H1 (cell line): ENCODE measurements around the gene BABAM2. TPM values are rescaled to one million over a fixed set of nuclear protein-coding genes. Genes with fewer than 3 reads are reported as not detected.

Experiments used
- CTCF ChIA-PET: fragments of 300-600 bp; sonication (Branson Sonifier 250); formaldehyde crosslinking; loops from one replicate; lab custom pipeline; 2021; ENCODE audit not compliant: partially characterized antibody; lab: Charles Lee
- POLR2A ChIA-PET: fragments of 300-600 bp; sonication (Branson Sonifier 250); formaldehyde crosslinking; loops from one replicate; lab custom pipeline; 2021; ENCODE audit warnings: inconsistent platforms; ENCODE audit not compliant: partially characterized antibody; lab: Charles Lee
- DNase-seq, 2 experiments: peaks; one replicate each; pipeline versions ENCODE4 v3.0.0 to v3.0.0-alpha.2; 2010 to 2022; ENCODE audit warnings: low spot score in 2 of 2, low read depth in 1 of 2, mixed read lengths in 1 of 2
- FAIRE-seq: peaks from 2 replicates; lab custom pipeline; 2011; peaks lifted over from hg19 to GRCh38; lab: Jason Lieb, UNC
- H2AFZ ChIP-seq: 2 replicates; pipeline ENCODE4 v1.8.1; 2012; ENCODE audit warnings: low read length, inconsistent platforms
- H2AK5ac ChIP-seq: 2 replicates; pipeline ENCODE4 v1.6.1; 2013; ENCODE audit warnings: low read depth, low read length
- H2BK120ac ChIP-seq: replicated peaks from 2 replicates; pipeline ENCODE3; 2013; ENCODE audit warnings: low read depth, low read length, inconsistent platforms
- H2BK12ac ChIP-seq: 2 replicates; pipeline ENCODE4 v1.6.1; 2013; ENCODE audit warnings: low read depth, low read length
- H2BK15ac ChIP-seq: 2 replicates; pipeline ENCODE4 v1.6.1; 2013; ENCODE audit warnings: low read length
- H2BK20ac ChIP-seq: 2 replicates; pipeline ENCODE4 v1.6.1; 2013; ENCODE audit warnings: low read length
- H2BK5ac ChIP-seq: 2 replicates; pipeline ENCODE4 v1.6.1; 2013; ENCODE audit warnings: low read depth, low read length
- H3K14ac ChIP-seq: 2 replicates; pipeline ENCODE4 v1.6.1; 2013; ENCODE audit warnings: inconsistent platforms; ENCODE audit not compliant: insufficient read length
- H3K18ac ChIP-seq: 2 replicates; pipeline ENCODE4 v1.6.1; 2013; ENCODE audit warnings: low read length; ENCODE audit errors: extremely low read depth
- H3K23ac ChIP-seq: 2 replicates; pipeline ENCODE4 v1.6.1; 2013; ENCODE audit warnings: inconsistent platforms; ENCODE audit not compliant: insufficient read length
- H3K23me2 ChIP-seq: 2 replicates; pipeline ENCODE4 v1.6.1; 2013; ENCODE audit warnings: low read depth, low read length
- H3K27ac ChIP-seq: 2 replicates; pipeline ENCODE4 v1.6.1; 2011; ENCODE audit warnings: low read depth, low read length, inconsistent platforms
- H3K27me3 ChIP-seq, 4 experiments: replicated peaks in 1 of 4; 1 replicate in 1 of 4; 2 replicates in 3 of 4; pipeline versions ENCODE4 v1.6.1 to v1.8.1; 2011 to 2013; ENCODE audit warnings: low read length in 3 of 4, mild to moderate bottlenecking in 3 of 4, inconsistent platforms in 2 of 4, mixed read lengths in 2 of 4, moderate library complexity in 1 of 4; ENCODE audit not compliant: control insufficient read depth in 3 of 4, insufficient read depth in 3 of 4; ENCODE audit errors: extremely low read depth in 1 of 4
- H3K36me3 ChIP-seq, 4 experiments: 2 replicates each; pipeline versions ENCODE4 v1.6.1 to v1.8.1; 2011 to 2013; ENCODE audit warnings: mild to moderate bottlenecking in 4 of 4, low read length in 3 of 4, moderate library complexity in 2 of 4, control low read depth in 1 of 4, inconsistent platforms in 1 of 4; ENCODE audit not compliant: insufficient read depth in 4 of 4, control insufficient read depth in 2 of 4
- H3K4ac ChIP-seq: replicated peaks from 2 replicates; pipeline ENCODE3; 2013; ENCODE audit warnings: low read length, low read depth, mixed read lengths, inconsistent platforms; ENCODE audit not compliant: insufficient read length
- H3K4me1 ChIP-seq, 4 experiments: replicated peaks in 1 of 4; 1 replicate in 1 of 4; 2 replicates in 3 of 4; pipeline versions ENCODE4 v1.6.1 to v1.8.1; 2011 to 2013; ENCODE audit warnings: low read length in 3 of 4, inconsistent platforms in 2 of 4, mixed read lengths in 1 of 4; ENCODE audit not compliant: insufficient read depth in 4 of 4, control insufficient read depth in 3 of 4
- H3K4me2 ChIP-seq, 2 experiments: 2 replicates each; pipeline versions ENCODE4 v1.6.1 to v1.8.1; 2011 to 2013; ENCODE audit warnings: low read depth in 2 of 2, low read length in 2 of 2, control low read depth in 1 of 2, inconsistent platforms in 1 of 2, mild to moderate bottlenecking in 1 of 2; ENCODE audit not compliant: insufficient read depth in 1 of 2
- H3K4me3 ChIP-seq, 4 experiments: fragments of 200-600, 300-600 bp in 1 of 4; sonication (generic), shearing (Covaris generic), sonication (Bioruptor Twin) in 1 of 4; 2 replicates each; pipeline versions ENCODE4 v1.5.1 to v1.8.1; 2011 to 2016; ENCODE audit warnings: low read length in 4 of 4, low read depth in 3 of 4, control low read depth in 2 of 4, inconsistent platforms in 2 of 4, mild to moderate bottlenecking in 2 of 4, mixed read lengths in 1 of 4, moderate library complexity in 1 of 4; ENCODE audit not compliant: insufficient read depth in 2 of 4; ENCODE audit errors: extremely low read depth in 1 of 4
- H3K56ac ChIP-seq: replicated peaks from 2 replicates; pipeline ENCODE3; 2013; ENCODE audit warnings: low read depth, mild to moderate bottlenecking, mixed read lengths, low read length, inconsistent platforms; ENCODE audit not compliant: insufficient read length
- H3K79me1 ChIP-seq: 2 replicates; pipeline ENCODE4 v1.6.1; 2013; ENCODE audit warnings: low read depth, low read length, control low read depth
- H3K79me2 ChIP-seq, 2 experiments: 2 replicates each; pipeline versions ENCODE4 v1.6.1 to v1.8.1; 2012 to 2013; ENCODE audit warnings: low read length in 2 of 2, mild to moderate bottlenecking in 2 of 2, inconsistent platforms in 1 of 2; ENCODE audit not compliant: insufficient read depth in 2 of 2, control insufficient read depth in 1 of 2
- H3K9ac ChIP-seq, 4 experiments: replicated peaks in 1 of 4; 1 replicate in 1 of 4; 2 replicates in 3 of 4; pipeline versions ENCODE4 v1.6.1 to v1.8.1; 2011 to 2013; ENCODE audit warnings: low read depth in 3 of 4, low read length in 3 of 4, control low read depth in 2 of 4, mild to moderate bottlenecking in 2 of 4, moderate library complexity in 2 of 4, inconsistent platforms in 1 of 4; ENCODE audit errors: extremely low read depth in 1 of 4
- H3K9me3 ChIP-seq, 2 experiments: 2 replicates each; pipeline versions ENCODE4 v1.6.1 to v1.8.1; 2012 to 2013; ENCODE audit warnings: mild to moderate bottlenecking in 2 of 2, moderate library complexity in 2 of 2, control low read depth in 1 of 2, inconsistent platforms in 1 of 2, low read depth in 1 of 2, low read length in 1 of 2, mixed read lengths in 1 of 2; ENCODE audit not compliant: insufficient read depth in 2 of 2
- H4K20me1 ChIP-seq, 2 experiments: replicated peaks in 1 of 2; 2 replicates each; pipeline versions ENCODE3 to v1.8.1; 2011 to 2013; ENCODE audit warnings: inconsistent platforms in 2 of 2, low read length in 2 of 2, mild to moderate bottlenecking in 1 of 2; ENCODE audit not compliant: insufficient read depth in 2 of 2, control insufficient read depth in 1 of 2
- H4K5ac ChIP-seq: 2 replicates; pipeline ENCODE4 v1.6.1; 2013; ENCODE audit warnings: low read length, low read depth, mixed read lengths, inconsistent platforms; ENCODE audit not compliant: insufficient read length
- H4K8ac ChIP-seq: 2 replicates; pipeline ENCODE4 v1.8.0; 2013; ENCODE audit warnings: mild to moderate bottlenecking, moderate library complexity, low read length, inconsistent platforms; ENCODE audit not compliant: insufficient read depth; ENCODE audit errors: extremely low read depth
- H4K91ac ChIP-seq: replicated peaks from 2 replicates; pipeline ENCODE3; 2013; ENCODE audit warnings: low read length, mixed read lengths, inconsistent platforms; ENCODE audit not compliant: insufficient read length
- ASH2L ChIP-seq: fragments of 200-600, 300-600 bp; sonication (generic); IDR thresholded peaks from one replicate; pipeline ENCODE4 v1.7.1; 2017; ENCODE audit warnings: low read length
- CHD2 ChIP-seq: IDR thresholded peaks from 2 replicates; pipeline ENCODE4 v1.6.1; 2012; ENCODE audit warnings: low read length, improper control_type of control experiment
- GTF2F1 ChIP-seq: IDR thresholded peaks from 2 replicates; pipeline ENCODE4 v1.6.1; 2012; ENCODE audit warnings: low read depth, low read length, improper control_type of control experiment, borderline replicate concordance
- HDAC2 ChIP-seq, 2 experiments: fragments of 300-600 bp in 1 of 2; sonication (generic) in 1 of 2; IDR thresholded peaks; 2 replicates each; pipeline ENCODE4 v1.6.1; 2011 to 2012; ENCODE audit warnings: low read depth in 2 of 2, low read length in 2 of 2, mild to moderate bottlenecking in 2 of 2, moderate library complexity in 2 of 2, borderline replicate concordance in 1 of 2, inconsistent platforms in 1 of 2
- JUND ChIP-seq: IDR thresholded peaks from 2 replicates; pipeline ENCODE4 v1.6.1; 2011; ENCODE audit warnings: mild to moderate bottlenecking, improper control_type of control experiment, low read length
- NANOG ChIP-seq: IDR thresholded peaks from 2 replicates; pipeline ENCODE4 v1.6.1; 2011; ENCODE audit warnings: low read length, low read depth, mild to moderate bottlenecking, inconsistent platforms; ENCODE audit not compliant: insufficient read depth, poor library complexity, severe bottlenecking
- SUZ12 ChIP-seq: fragments of 200-600 bp; sonication (generic); IDR thresholded peaks from 2 replicates; pipeline ENCODE4 v1.6.1; 2012; ENCODE audit warnings: mild to moderate bottlenecking, inconsistent platforms, low read length, moderate library complexity, mixed read lengths
- TEAD4 ChIP-seq: IDR thresholded peaks from 2 replicates; pipeline ENCODE4 v1.6.1; 2012; ENCODE audit warnings: low read depth, low read length, inconsistent platforms, mixed read lengths
- polyA plus RNA-seq, 7 experiments: library from polyadenylated mRNA; depleted of rRNA in 3 of 7; stranded (reverse) in 5 of 7; unstranded in 2 of 7; fragments of >200 nt in 5 of 7; fragments of 200-250 nt in 2 of 7; gene quantifications; 1 replicate in 5 of 7; 2 replicates in 1 of 7; 4 replicates in 1 of 7; pipeline versions ENCODE4 v1.2.1 to v1.2.3, GENCODE V29; 2011 to 2013; ENCODE audit warnings: missing spikeins in 2 of 7, mixed read lengths in 2 of 7
- total RNA-seq: library from RNA; stranded (reverse); fragmentation: NEBNext Ultra II Directional; extraction: Animal tissue kit (Norgen Biotek cat#: 25700); gene quantifications from 2 replicates; pipeline ENCODE4 v1.2.1, GENCODE V29; 2021

Gene BABAM2
- total and polyA plus RNA-seq, 2 of the 8 experiments (the other 6 are each of a cell fraction or from before 2014, with no cell fraction given) = 15.8 to 20.9 TPM

DNA sequence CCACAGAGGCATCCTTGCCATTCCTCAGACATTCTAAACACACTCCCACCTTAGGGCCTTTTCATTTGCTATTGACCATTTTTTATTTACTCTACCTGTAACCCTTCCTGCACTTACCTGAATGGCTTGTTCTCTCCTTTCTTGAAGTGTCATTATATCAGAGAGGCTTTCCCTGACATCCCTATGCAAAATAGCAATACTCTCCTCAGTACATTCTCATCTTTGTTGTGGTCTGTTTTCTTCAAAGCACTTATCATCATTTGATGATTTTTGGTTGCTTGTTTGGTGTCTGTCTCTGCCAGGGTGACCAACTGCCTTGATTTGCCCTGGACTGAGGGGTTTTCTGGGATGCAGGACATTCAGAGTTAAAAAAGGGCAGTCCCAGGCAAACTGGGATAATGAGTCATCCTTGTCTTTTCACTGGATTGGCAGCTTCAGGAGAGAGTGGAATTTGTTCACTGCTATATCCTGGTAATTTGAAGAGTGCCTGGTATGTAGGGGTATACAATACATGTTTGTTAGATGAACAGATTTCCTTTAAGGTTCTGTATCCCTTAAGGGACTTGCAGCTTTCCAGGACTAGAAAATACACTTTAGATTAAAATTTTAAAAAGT is 102.4 kb downstream of the BABAM2 start:
- Histone ChIP-seq H2BK20ac (no peak overlapping the region), H2AFZ (no peak overlapping the region), H2AK5ac (no peak overlapping the region), H3K4me2 (no peak overlapping the region), H3K18ac (no peak overlapping the region), H2BK120ac (no peak overlapping the region), H3K79me2 (no peaks in the 10 kb centered on the region), H3K9ac (no peak overlapping the region), H4K20me1 (peaks cover 0 to 1% of the 10 kb centered on the region in 2 experiments), H3K4me3 (no peak overlapping the region), H3K27ac (no peak overlapping the region), H3K14ac (no peak overlapping the region), H3K23me2 (no peaks in the 10 kb centered on the region), H2BK12ac (no peak overlapping the region), H2BK5ac (no peak overlapping the region), H3K23ac (no peak overlapping the region), H3K36me3 (no peaks in the 10 kb centered on the region), H4K5ac (no peak overlapping the region), H2BK15ac (no peak overlapping the region), H3K9me3 (no peaks in the 10 kb centered on the region), H3K4ac (no peak overlapping the region), H3K79me1 (no peaks in the 10 kb centered on the region), H4K91ac (no peak overlapping the region), H3K27me3 (no peaks in the 10 kb centered on the region), H3K4me1 (no peaks in the 10 kb centered on the region), H4K8ac (no peak overlapping the region), H3K56ac (no peak overlapping the region)
- ChIA-PET POLR2A (no interaction called here), CTCF (no interaction called here)
- no peak for DNase-seq
- TF ChIP-seq GTF2F1 (no peak), TEAD4 (peak; percentile 60; the same call in 1 of the 2 replicates), SUZ12 (no peak), JUND (peak; percentile 81; the same call in 1 of the 2 replicates), NANOG (no peak), CHD2 (no peak), HDAC2 (IDR thresholded peaks at IDR 0.05; ENCODE audit: borderline replicate concordance in 1 of 2, low read depth in 2 of 2, low read length in 2 of 2) (no peak), ASH2L (no peak)
- FAIRE-seq = peak; percentile 28
